ENCODE measurements around the gene NELL2.

Gene NELL2

GRCh38 chr12:44497044-44497443, 379.1 kb downstream of the NELL2 start:
- Histone ChIP-seq H2AK5ac (ENCODE audit: low read length) (no peak overlapping the region), H2BK120ac (ENCODE audit: insufficient read depth, low read length, poor library complexity) (no peak overlapping the region), H3K4me3 (ENCODE audit: low read depth, low read length) (no peak overlapping the region), H3K14ac (ENCODE audit: low read length) (no peak overlapping the region), H2AFZ (ENCODE audit: insufficient read depth, low read length, poor library complexity) (no peak overlapping the region), H2BK5ac (ENCODE audit: low read depth, low read length, poor library complexity) (no peak overlapping the region), H3K9ac (ENCODE audit: low read length) (no peak overlapping the region), H3K18ac (ENCODE audit: low read length) (no peak overlapping the region), H4K12ac (ENCODE audit: low read depth, low read length) (no peak overlapping the region), H3K23ac (ENCODE audit: low read length) (no peak overlapping the region), H4K8ac (ENCODE audit: low read depth, low read length) (no peak overlapping the region), H3K27me3 (ENCODE audit: insufficient read depth, low read length) (no peaks in the 10 kb centered on the region), H3K9me3 (ENCODE audit: insufficient read depth, low read depth, low read length) (peaks cover 6% of the 10 kb centered on the region), H3K4me2 (ENCODE audit: low read length) (no peak overlapping the region), H3K79me1 (ENCODE audit: low read length) (no peaks in the 10 kb centered on the region), H3K79me2 (ENCODE audit: control insufficient read depth, insufficient read depth, low read length, poor library complexity) (no peaks in the 10 kb centered on the region), H3K36me3 (ENCODE audit: control insufficient read depth in 1 of 2, insufficient read depth in 2 of 2, low read length in 2 of 2) (no peaks in the 10 kb centered on the region), H4K91ac (ENCODE audit: low read depth, low read length) (no peak overlapping the region), H3K4ac (ENCODE audit: low read depth, low read length) (no peak overlapping the region), H3K27ac (ENCODE audit: low read depth, low read length) (no peak overlapping the region), H2BK12ac (ENCODE audit: low read length) (no peak overlapping the region), H3K4me1 (ENCODE audit: control insufficient read depth in 1 of 2, insufficient read depth in 2 of 2, low read length in 2 of 2) (no peaks in the 10 kb centered on the region)
- no CpG with 5 or more reads among the region's 1 CpG for WGBS (ENCODE audit: extremely low coverage, insufficient coverage, insufficient read length)
- DNase-seq: peak in 1 of 2 donors; percentile 3

- H3K27ac ChIP-seq (ENCODE audit: low read depth, low read length): no peak overlapping the region
- H3K79me1 ChIP-seq (ENCODE audit: low read length): no peaks in the 10 kb centered on the region
- no peak overlapping the region for H3K4ac ChIP-seq (ENCODE audit: low read depth, low read length)
- H3K9ac ChIP-seq (ENCODE audit: low read length): no peak overlapping the region
- H4K12ac ChIP-seq (ENCODE audit: low read depth, low read length): no peak overlapping the region
- H2AK5ac ChIP-seq (ENCODE audit: low read length): no peak overlapping the region
- no peak overlapping the region for H4K8ac ChIP-seq (ENCODE audit: low read depth, low read length)
- no peaks in the 10 kb centered on the region for H3K4me1 ChIP-seq (ENCODE audit: control insufficient read depth in 1 of 2, insufficient read depth in 2 of 2, low read length in 2 of 2)
- H2BK12ac ChIP-seq (ENCODE audit: low read length): no peak overlapping the region
- H3K4me2 ChIP-seq (ENCODE audit: low read length): no peak overlapping the region
- H3K79me2 ChIP-seq (ENCODE audit: control insufficient read depth, insufficient read depth, low read length, poor library complexity): no peaks in the 10 kb centered on the region
- no peak overlapping the region for H3K14ac ChIP-seq (ENCODE audit: low read length)
- no peaks in the 10 kb centered on the region for H3K27me3 ChIP-seq (ENCODE audit: insufficient read depth, low read length)
- no peak for DNase-seq
- H3K18ac ChIP-seq (ENCODE audit: low read length): no peak overlapping the region
- H3K4me3 ChIP-seq (ENCODE audit: low read depth, low read length): no peak overlapping the region
- no peaks in the 10 kb centered on the region for H3K36me3 ChIP-seq (ENCODE audit: control insufficient read depth in 1 of 2, insufficient read depth in 2 of 2, low read length in 2 of 2)
- peaks cover 3% of the 10 kb centered on the region for H3K9me3 ChIP-seq (ENCODE audit: insufficient read depth, low read depth, low read length)
- H2BK5ac ChIP-seq (ENCODE audit: low read depth, low read length, poor library complexity): no peak overlapping the region
- no peak overlapping the region for H3K23ac ChIP-seq (ENCODE audit: low read length)
- H2BK120ac ChIP-seq (ENCODE audit: insufficient read depth, low read length, poor library complexity): no peak overlapping the region
- H2AFZ ChIP-seq (ENCODE audit: insufficient read depth, low read length, poor library complexity): no peak overlapping the region
- no peak overlapping the region for H4K91ac ChIP-seq (ENCODE audit: low read depth, low read length)
These were observed 385.9 kb downstream of the NELL2 start for GRCh38 chr12:44490181-44490580.

- H2AK5ac ChIP-seq (ENCODE audit: low read length): no peak overlapping the region
- no peaks in the 10 kb centered on the region for H3K36me3 ChIP-seq (ENCODE audit: control insufficient read depth in 1 of 2, insufficient read depth in 2 of 2, low read length in 2 of 2)
- DNase-seq: no peak
- peaks cover 2% of the 10 kb centered on the region for H3K9me3 ChIP-seq (ENCODE audit: insufficient read depth, low read depth, low read length)
- no peaks in the 10 kb centered on the region for H3K79me2 ChIP-seq (ENCODE audit: control insufficient read depth, insufficient read depth, low read length, poor library complexity)
- H3K9ac ChIP-seq (ENCODE audit: low read length): no peak overlapping the region
- no peak overlapping the region for H4K8ac ChIP-seq (ENCODE audit: low read depth, low read length)
- H2BK5ac ChIP-seq (ENCODE audit: low read depth, low read length, poor library complexity): no peak overlapping the region
- WGBS (ENCODE audit: extremely low coverage, insufficient coverage, insufficient read length): no CpG with 5 or more reads among the region's 3 CpGs
- no peak overlapping the region for H4K91ac ChIP-seq (ENCODE audit: low read depth, low read length)
- no peak overlapping the region for H2AFZ ChIP-seq (ENCODE audit: insufficient read depth, low read length, poor library complexity)
- H3K4me2 ChIP-seq (ENCODE audit: low read length): no peak overlapping the region
- H3K14ac ChIP-seq (ENCODE audit: low read length): no peak overlapping the region
- H3K4me3 ChIP-seq (ENCODE audit: low read depth, low read length): no peak overlapping the region
- H3K27ac ChIP-seq (ENCODE audit: low read depth, low read length): no peak overlapping the region
- no peak overlapping the region for H2BK120ac ChIP-seq (ENCODE audit: insufficient read depth, low read length, poor library complexity)
- H3K79me1 ChIP-seq (ENCODE audit: low read length): no peaks in the 10 kb centered on the region
- no peak overlapping the region for H3K18ac ChIP-seq (ENCODE audit: low read length)
- H3K23ac ChIP-seq (ENCODE audit: low read length): no peak overlapping the region
- no peaks in the 10 kb centered on the region for H3K27me3 ChIP-seq (ENCODE audit: insufficient read depth, low read length)
- H3K4ac ChIP-seq (ENCODE audit: low read depth, low read length): no peak overlapping the region
- H2BK12ac ChIP-seq (ENCODE audit: low read length): no peak overlapping the region
- no peaks in the 10 kb centered on the region for H3K4me1 ChIP-seq (ENCODE audit: control insufficient read depth in 1 of 2, insufficient read depth in 2 of 2, low read length in 2 of 2)
- no peak overlapping the region for H4K12ac ChIP-seq (ENCODE audit: low read depth, low read length)
These were observed 387.9 kb downstream of the NELL2 start for GRCh38 chr12:44488180-44488579.

DNA sequence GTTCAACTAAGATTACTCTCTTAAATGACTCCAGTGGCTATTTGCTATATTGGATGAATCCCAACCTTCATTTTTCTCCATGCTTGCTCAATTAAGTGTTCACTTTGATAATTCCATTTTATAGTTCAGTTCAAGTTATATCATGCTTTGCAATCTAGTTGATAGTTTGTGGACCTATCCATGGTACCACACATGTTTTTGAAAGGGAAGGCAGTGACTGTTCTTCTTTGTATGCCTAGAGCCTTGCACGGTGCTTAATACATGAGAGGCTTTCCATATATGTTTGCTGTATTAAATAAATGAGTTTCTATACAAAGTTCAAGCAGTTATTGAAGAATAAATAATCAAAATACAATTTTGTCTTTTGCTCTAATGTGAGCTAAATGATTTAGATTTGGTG, 391.3 kb downstream of the NELL2 start:
- no peak for DNase-seq
- Histone ChIP-seq H3K4me3 (ENCODE audit: low read depth, low read length) (no peak overlapping the region), H3K4me1 (ENCODE audit: control insufficient read depth in 1 of 2, insufficient read depth in 2 of 2, low read length in 2 of 2) (no peaks in the 10 kb centered on the region), H4K12ac (ENCODE audit: low read depth, low read length) (no peak overlapping the region), H3K36me3 (ENCODE audit: control insufficient read depth in 1 of 2, insufficient read depth in 2 of 2, low read length in 2 of 2) (no peaks in the 10 kb centered on the region), H3K14ac (ENCODE audit: low read length) (no peak overlapping the region), H3K23ac (ENCODE audit: low read length) (no peak overlapping the region), H2AFZ (ENCODE audit: insufficient read depth, low read length, poor library complexity) (no peak overlapping the region), H4K8ac (ENCODE audit: low read depth, low read length) (no peak overlapping the region), H2BK5ac (ENCODE audit: low read depth, low read length, poor library complexity) (no peak overlapping the region), H3K27ac (ENCODE audit: low read depth, low read length) (no peak overlapping the region), H3K9ac (ENCODE audit: low read length) (no peak overlapping the region), H3K79me1 (ENCODE audit: low read length) (no peaks in the 10 kb centered on the region), H2AK5ac (ENCODE audit: low read length) (no peak overlapping the region), H2BK12ac (ENCODE audit: low read length) (no peak overlapping the region), H3K79me2 (ENCODE audit: control insufficient read depth, insufficient read depth, low read length, poor library complexity) (no peaks in the 10 kb centered on the region), H2BK120ac (ENCODE audit: insufficient read depth, low read length, poor library complexity) (no peak overlapping the region), H3K27me3 (ENCODE audit: insufficient read depth, low read length) (no peaks in the 10 kb centered on the region), H3K18ac (ENCODE audit: low read length) (no peak overlapping the region), H3K9me3 (ENCODE audit: insufficient read depth, low read depth, low read length) (peaks cover 2% of the 10 kb centered on the region), H4K91ac (ENCODE audit: low read depth, low read length) (no peak overlapping the region), H3K4me2 (ENCODE audit: low read length) (no peak overlapping the region), H3K4ac (ENCODE audit: low read depth, low read length) (no peak overlapping the region)
- WGBS (ENCODE audit: extremely low coverage, insufficient coverage, insufficient read length): no CpG with 5 or more reads among the region's 1 CpG

Data from trophoblast cell (in vitro differentiated cells and primary cell).